Fibroblast of skin of right quadriceps (primary cell): ENCODE results near the gene FRAT1.
"Not testable (repeated sequence)": the region's sequence is repeated elsewhere in the genome, so short reads cannot be mapped to it uniquely, and the experiment has no call there.

Source experiments
- DNase-seq: peaks from one replicate; pipeline ENCODE4 v3.0.0-alpha.2; 2013

FRAT1 gene

DNA sequence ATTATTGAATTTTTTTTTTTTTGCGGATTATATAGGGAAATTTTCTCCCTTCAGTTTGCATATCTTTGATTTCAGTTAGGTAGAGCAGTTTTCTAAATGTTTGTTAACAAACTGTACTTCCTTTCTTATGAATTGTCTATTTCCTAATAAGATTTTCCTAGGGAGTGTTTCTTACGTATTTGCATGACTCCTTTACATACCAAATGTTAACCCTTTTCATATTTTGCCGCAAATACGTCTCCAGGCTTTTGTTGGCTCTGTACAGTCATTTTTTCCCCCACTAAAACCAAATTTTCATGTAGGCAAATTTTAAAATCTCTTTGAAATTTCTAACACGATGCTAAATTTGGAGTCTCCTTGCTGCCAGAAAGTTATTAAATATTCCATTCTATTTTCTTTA is 17.4 kb downstream of the FRAT1 start:
- DNase-seq: no peak

DNA sequence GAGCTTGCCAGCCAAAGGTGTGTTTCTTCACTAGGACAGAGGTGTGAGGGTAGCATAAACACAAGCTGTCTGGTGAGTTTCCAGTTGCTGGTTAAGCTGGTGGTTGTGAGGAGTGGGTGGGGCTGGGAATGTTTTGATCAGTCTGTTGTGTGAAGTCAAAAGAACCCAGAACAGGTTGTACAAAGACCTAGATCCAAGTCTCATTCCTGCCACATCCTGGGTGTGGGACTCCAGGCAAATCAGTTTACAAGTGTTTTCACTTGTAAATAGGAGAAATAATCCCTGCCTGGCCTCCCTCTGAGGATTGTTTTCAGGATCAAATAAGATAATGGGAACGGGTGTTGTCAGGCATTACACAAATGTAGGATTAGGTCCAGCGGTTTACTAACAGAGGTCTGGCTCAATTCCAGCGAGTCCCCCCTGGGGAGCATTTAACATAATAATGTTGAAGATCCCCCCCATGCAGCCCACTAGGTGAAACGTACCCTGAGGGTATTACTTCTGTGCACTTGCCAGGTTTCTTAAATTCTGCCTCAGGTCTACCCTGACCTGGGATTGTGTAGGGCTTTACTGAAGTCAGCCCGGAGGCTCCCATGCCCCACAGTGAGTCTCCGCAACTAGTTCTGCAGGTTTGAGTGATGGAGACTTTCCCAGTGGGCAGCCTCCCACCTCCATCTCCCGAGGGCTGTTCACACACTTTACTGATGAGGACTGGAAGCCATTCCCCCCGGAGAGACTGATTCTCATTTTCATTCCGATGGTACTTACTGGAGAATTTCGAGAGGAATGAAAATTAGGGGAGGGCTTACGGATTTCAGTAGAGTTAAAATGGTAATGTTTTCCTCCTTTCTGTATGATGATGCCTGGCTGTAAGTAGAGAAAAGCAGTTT is 18.1 kb downstream of the FRAT1 start:
- no peak for DNase-seq

DNA sequence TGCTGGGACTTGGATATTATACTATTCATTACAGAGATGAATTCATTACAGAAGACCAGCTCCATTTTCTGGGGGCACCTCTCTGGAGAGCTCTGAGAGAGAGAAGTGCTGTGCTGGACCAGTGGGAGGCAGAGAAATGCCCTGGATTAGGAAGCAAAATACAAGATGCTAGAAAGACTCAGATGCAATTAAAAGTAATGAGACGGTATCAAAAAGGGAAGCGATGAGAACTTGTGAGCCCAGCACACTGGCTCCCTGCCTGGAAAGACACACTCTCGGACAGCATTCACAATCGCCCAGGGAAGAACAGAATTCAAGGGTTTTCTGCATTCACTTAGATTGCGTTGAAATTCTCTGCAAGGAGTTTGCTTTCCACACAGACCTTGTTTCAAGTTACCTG is 19.0 kb downstream of the FRAT1 start:
- no peak for DNase-seq

DNA sequence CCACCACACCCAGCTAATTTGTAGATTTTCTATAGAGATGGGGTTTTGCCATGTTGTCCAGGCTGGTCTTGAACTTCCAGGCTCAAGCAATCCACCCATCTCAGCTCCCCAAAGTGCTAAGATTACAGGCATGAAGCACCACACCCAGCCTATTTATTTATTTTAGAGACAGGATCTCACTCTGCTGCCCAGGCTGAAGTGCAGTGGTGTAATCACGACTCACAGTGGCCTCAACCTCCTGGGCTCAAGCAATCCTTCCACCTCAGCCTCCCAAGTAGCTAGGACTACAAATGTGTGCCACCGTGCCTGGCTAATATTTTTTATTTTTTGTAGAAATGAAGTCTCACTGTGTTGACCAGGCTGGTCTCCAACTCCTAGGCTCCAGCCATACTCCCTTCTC is 22.3 kb downstream of the FRAT1 start:
- DNase-seq: no peak

DNA sequence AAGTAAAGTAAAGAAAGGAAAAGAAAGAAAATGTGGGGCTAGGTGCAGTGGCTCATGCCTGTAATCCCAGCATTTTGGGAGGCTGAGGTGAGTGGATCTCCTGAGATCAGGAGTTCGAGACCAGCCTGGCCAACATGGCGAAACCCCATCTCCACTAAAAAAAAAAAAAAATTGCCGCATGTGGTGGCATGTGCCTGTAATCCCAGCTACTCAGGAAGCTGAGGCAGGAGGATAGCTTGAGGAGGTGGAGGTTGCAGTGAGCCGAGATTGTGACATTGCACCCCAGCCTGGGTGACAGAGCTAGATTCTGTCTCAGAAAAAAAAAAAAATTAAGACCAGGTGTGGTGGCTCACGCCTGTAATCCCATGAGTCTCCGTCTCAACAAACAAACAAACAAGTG is 24.6 kb downstream of the FRAT1 start:
- not testable (repeated sequence) for DNase-seq

DNA sequence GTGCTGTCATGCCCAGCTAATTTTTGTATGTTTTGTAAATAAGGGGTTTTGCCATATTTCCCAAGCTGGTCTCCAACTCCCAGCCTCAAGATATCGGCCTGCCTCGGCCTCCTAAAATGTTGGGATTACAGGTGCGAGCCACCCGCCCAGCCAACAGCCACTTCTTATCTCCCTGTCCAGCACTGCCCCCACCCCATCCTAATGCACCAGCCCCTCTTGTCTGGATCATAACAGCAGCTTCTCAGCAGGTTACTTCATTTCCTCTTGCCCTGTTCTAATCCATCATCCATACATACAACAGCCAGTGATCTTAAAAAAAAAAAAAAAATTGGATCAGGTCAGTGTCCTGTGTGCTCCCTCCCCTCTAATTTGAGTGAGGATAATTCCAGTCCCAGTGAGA is 28.2 kb downstream of the FRAT1 start:
- DNase-seq: no peak

DNA sequence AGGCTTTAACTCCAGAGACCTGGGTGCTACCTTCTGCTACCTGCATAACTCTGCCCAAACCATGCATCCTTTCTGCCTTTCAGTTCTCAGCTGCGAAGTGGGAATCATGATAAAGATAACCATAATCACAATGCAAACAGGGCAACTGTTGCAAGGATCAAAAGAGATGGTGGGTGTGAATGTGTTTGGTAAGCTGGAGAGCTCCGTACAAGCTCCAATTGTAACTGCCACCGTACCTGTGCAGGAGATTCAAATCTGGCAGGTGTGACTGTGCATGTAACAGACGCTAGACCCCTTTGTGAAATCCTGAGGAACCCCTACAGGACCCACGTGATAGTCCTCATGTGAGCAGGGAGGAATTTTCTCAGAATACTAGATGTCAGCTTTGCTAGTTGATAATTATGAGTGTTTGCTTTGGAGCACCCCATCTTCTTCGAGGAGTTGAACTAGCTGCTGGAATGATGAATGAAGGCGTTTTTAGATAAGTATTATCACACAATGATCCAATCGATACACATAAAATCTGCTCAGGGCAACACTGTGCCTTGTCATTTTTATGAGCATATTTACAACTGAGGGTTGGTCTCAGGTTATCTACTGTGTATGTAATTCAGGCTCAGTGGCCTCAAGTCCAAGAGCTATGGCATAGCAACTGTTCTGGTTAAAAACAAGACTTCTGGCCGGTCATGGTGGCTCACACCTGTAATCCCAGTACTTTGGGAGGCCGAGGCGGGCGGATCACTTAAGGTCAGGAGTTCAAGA is 30.9 kb downstream of the FRAT1 start:
- DNase-seq: no peak

DNA sequence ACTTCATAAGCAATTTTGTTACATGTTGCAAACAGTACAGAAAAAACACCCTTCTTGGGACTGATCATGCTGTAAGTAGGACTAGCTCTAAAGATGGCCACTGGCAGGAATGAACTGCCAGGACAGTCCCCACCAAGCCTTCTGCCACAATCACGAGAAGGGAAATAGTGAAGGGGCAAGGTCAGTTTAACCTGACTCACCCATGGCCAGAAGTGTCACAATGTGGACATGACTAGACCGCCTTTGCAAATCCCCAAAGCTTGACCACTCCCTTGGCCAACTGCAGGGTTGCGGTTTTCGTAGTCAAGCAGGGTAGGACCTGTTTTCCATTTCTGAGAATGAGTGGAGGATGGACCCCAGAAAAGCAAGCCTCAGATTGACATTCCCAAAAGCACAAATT is 34.9 kb downstream of the FRAT1 start:
- no peak for DNase-seq

DNA sequence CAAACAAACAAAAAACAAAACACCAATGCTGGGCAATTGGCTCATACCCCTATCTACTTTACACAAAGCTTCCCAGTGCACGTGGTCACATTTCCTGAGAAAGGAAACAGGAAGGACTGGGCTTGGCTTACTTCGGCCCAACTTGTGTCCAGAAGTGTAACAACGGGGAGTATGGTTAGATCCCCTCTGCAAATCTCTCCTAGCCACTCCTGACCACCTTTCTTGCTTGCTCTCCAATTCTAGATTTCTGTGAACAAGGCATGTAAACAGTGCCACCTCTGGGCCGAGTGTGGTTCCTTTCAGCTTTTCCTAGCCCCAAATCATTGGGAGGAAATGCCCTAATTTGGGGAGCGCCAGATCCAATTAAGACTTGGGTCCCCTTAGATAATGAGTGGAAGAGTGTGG is 36.5 kb downstream of the FRAT1 start:
- DNase-seq: no peak

DNA sequence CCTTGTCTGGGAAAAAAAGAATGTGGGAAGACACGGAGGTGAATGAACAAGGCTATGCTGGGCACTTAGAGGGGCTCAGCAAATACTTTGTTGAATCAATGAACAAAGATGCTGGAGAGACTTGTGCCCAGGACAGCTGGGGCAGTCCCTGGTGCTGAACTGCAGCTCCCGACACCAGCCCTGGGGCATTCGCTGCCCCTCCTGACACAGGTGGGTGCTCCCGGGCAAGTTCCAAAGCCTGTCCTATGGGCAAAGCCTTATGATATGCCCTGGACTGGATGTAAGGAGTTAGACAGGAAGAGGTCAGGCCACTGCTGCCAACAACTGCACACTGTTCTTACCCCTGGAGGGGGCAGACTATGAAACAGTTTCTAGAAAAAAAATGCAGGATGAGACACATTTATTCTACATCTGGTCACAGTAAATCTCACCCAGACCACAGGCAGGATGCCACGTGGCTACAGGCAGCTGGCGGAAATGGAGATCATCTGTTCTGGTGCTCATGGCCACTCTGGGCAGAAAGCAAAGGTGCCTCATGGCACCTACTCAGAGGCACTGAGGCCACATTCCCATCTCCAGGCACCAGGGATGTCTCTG is 37.3 kb downstream of the FRAT1 start:
- DNase-seq: peak; percentile 48

DNA sequence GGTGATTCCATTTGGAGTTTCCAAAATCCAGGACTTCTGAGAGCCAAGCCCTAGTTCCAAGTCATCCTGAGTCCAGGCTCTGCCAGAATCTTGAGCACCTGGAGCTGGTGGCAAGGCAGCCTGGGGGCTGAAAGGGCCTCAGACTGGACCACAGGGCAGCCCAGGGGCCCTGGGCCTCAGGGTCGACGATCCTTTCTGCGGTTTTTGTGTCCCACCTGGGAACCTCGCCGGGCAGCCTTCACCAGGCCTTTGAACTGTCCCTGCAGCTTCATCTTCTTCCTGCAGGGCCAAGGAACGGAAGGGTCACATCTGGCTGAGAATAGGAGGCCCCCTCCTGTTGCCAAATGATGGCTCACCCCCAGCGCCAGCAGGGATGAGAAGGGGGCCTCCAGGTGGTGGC is 37.8 kb downstream of the FRAT1 start:
- no peak for DNase-seq

DNA sequence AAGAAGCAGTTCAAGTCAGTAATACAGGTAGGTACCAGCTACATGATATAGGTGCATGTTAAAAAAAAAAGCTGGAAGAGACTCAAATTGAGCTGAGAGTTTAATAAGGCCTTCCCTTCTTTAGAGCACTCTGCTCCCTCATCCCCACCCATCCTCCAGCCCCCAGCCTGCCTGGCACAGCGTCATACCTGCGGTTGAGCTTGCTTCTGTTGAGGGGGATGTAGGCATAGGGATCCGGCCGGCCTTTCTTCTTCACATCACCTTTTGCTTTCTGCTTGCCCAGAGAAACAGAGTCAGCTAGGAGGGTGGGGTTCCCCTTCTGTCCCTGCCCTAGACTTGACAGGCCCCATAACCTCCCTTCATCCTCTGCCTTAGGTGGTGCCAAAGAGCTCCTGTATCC is 39.3 kb downstream of the FRAT1 start:
- DNase-seq: no peak

DNA sequence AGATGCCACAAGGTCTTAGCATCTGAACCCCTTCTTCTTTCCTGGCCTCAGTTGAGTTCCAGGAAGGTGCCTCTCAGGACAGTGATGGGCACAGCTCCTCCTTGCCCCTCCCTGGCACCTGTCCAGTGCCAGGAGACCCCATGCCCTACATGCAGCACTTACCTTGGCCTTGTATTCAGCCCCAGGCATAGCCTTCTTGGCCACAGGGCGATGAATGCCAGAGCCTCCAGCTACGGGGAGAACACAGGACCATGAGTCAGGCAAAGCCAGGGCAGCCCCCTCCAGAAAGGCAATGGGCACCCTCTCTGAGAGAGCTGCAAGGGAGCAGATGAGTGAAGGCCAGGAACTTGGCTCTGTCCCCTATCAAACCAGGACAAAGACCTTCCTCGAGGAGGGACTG is 39.7 kb downstream of the FRAT1 start:
- no peak for DNase-seq

DNA sequence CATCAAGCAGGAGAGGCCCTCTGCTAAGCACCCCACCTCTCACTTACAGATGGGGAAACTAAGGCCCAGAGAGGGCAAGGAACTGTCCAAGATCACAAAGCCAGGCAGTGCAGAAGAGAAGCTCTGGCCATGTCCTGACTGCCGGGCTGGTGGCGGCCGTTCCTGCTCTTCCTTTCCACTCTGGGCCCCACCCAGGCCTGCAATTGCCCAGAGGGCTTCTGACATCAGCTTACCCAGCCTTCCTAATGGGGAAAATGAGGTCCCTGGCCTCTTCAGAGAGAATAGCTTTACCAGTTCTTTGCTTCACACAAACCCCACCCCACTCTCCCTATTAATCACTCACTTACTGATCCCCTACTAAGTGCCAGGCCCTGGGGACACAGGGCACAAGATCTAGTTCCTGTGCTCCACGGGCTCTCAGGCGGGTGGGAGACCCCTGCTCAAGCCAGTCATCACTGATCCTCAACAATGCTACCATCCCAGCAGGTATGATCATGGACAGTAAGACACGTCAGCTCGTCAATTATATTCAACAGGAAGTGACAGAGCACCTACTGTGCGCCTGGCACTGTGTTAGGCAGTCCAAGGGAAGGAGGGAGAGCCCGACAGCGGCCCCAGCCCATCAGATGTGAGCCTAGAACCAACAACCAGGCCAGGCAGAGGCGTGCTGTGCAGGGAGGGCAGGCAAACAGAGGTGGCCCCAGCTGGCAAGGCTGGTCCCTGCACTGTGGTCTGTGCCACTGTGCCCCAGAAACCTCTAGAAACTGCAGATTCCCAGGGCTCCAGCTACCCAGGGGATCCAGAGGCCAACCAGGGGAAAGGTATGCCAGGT is 41.9 kb downstream of the FRAT1 start:
- DNase-seq: no peak

DNA sequence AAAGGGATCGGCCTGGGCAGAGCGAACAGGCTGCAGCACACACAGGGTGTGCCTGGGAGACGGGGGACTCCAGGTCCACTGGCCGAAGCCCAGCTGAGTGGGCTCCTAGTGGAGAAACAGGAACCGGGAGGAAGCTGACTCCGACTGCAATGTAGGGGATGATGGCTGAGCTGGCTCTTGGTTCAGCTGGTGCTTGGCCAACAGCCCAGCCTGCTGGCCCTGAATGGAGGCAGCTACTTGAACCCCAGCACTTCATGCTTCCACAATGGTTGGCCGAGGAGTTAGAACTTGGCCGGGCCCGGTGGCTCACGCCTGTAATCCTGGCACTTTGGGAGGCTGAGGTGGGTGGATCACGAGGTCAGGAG is 42.4 kb downstream of the FRAT1 start:
- no peak for DNase-seq

DNA sequence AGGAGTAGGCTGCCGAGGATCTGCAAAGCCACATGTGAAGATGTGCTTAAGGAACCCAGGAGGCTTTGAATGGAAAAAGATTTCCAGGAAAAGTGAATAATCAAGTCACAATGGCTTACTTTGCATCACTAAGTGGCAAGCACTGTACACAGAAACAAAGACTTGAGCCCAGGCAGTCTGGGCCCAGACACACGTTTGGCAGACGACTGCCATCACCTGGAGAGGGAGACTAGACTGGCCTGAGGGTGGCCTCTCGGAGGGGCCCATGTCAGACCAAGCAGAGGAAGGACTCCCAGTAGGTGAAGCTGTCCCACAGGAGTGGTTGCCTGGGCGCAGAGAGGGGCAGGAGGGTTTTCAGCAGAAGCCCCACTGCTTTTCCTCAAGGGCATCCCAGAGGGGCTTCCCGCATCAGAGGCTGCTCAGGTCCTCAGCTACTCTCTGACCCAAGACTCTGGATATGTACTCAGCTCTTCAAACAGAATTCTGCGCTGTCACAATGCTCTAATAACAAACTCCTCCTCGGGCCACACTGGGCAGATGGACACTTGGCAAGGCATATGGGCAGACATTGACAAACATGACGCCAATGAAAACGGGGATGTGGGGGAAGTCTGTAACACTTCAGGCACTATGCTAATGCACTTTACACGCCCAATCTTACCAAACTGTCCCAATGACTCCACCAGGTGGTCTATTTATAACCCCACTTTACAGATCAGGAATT is 43.4 kb downstream of the FRAT1 start:
- DNase-seq: no peak

DNA sequence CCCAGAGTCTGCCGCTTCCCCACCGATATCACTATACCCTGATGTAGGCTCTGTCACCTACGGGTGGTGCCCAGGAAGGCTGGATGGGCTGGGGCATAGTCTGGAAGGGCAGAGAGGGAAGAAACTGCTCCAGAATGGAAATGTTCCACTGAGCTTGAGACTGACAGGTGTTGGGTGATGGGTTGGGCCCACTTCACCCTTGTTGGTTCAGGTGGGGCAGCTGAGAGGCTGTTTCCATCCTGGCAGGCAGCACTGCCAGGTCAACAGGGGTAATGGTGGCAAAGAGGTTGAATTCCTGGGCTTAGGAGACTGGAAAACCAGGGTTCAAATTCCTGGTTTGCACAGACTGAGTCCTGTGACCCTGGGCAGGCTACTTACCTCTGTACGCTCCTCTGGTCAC is 44.0 kb downstream of the FRAT1 start:
- no peak for DNase-seq

DNA sequence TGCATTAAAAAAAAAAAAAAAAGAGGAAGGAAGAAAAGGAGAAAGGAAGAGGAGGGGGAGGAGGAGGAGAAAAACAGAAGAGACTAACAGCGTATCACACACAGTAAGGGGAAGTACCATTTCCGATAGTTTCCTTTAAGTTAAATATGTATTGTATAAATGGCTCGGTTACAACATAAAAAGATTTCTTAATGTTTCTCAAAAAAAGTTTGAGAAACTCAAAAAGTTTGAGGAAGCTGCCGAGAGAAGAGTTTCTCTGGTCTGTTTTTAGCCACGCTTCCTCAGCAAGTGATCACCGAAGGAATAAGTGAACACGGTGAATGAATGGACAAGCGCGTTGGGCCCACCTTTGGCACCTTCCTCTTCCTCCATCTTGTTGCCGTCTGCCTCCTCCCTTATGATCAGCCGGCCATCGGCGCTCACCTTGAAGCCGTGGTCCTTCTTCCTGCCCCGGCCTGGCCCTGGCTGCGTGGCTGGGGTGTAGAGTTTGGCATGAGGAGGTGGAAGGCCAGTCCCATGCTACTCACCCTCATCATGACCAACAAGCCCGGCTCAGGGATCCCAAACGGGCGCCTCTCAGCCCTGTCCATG is 46.8 kb downstream of the FRAT1 start:
- no peak for DNase-seq

DNA sequence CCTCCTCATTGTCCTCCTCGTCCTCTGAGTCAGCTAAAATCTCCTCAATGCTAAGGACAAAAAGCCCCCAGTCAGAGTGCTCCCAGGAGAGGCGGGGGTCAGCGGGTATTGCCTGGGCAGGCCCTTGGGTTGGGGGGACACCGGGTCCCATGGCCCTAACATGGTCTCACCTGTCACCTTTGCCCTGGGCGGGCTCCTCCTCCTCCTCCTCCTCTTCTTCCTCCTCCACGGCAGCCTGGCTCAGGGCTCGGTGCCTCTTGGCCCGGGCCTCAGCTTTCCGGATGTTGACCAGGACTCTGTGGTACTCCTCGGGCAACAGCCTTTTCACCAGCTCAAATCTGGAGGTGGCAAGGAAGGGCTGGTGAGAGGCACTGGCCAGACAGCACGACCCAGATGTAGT is 47.5 kb downstream of the FRAT1 start:
- no peak for DNase-seq

DNA sequence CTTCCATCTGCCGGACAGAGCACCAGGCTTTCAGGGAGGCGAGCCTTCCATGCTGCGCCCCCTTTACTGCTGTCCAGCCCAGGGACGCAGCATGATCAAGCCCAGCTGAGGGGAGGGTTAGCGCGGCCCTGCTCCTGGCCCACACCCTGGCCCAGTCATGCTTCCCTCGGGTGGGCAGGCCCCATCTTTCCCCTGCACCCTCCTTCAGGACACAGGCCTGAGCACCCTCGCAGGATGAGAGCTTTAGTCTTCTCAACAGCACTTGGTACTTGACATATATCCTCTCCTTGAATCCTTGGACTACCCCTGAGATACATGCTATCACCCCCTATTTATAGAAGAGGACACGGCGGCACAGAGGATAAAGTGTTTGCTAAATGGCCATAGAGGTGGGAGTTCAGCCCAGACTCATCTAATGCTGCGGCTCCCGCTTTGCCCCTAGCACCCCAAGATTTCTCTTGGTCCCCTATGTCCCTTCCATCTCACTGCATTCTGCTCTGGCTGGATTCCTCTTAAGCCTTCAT is 48.1 kb downstream of the FRAT1 start:
- no peak for DNase-seq
